Activated naive CD8-positive, alpha-beta T cell (primary cell): ENCODE results near the gene SMIM5.

ENCODE experiments used
- H3K27ac Mint-ChIP-seq: one replicate; pipeline ENCODE4 v1.8.0; 2021; ENCODE audit warnings: mixed read lengths
- H3K27me3 Mint-ChIP-seq: one replicate; pipeline ENCODE4 v1.8.0; 2021; ENCODE audit warnings: mixed read lengths
- H3K36me3 Mint-ChIP-seq: one replicate; pipeline ENCODE4 v1.8.0; 2021; ENCODE audit warnings: mixed read lengths
- H3K4me1 Mint-ChIP-seq: one replicate; pipeline ENCODE4 v1.8.0; 2021; ENCODE audit warnings: low read depth, mixed read lengths
- H3K4me3 Mint-ChIP-seq: one replicate; pipeline ENCODE4 v1.8.0; 2021; ENCODE audit warnings: mild to moderate bottlenecking, mixed read lengths
- H3K9me3 Mint-ChIP-seq: one replicate; pipeline ENCODE4 v1.8.0; 2021; ENCODE audit warnings: low read depth, mixed read lengths

SMIM5 gene

DNA sequence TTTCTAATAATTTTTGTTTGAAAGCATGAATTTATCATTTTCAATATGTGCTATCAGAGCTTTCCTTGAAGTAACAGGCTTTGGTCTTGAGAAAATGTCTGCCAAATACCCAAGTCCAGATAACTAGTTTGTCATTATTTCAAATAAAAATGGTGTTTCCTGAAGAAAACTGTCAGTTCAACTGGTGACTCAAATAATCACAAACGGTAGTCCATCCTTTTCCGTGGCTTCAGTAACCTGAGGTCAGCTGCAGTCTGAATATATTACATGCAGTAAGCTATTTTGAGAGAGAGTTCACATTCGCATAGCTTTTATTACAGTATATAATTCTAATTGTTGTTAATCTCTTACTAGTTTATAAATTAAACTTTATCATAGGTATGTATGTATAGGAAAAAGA, 43.2 kb downstream of the SMIM5 start:
- Mint-ChIP-seq H3K4me3 (no peak overlapping the region), H3K36me3 (no peaks in the 10 kb centered on the region), H3K27me3 (no peaks in the 10 kb centered on the region), H3K27ac (no peak overlapping the region), H3K4me1 (peaks cover 10% of the 10 kb centered on the region), H3K9me3 (no peaks in the 10 kb centered on the region)

DNA sequence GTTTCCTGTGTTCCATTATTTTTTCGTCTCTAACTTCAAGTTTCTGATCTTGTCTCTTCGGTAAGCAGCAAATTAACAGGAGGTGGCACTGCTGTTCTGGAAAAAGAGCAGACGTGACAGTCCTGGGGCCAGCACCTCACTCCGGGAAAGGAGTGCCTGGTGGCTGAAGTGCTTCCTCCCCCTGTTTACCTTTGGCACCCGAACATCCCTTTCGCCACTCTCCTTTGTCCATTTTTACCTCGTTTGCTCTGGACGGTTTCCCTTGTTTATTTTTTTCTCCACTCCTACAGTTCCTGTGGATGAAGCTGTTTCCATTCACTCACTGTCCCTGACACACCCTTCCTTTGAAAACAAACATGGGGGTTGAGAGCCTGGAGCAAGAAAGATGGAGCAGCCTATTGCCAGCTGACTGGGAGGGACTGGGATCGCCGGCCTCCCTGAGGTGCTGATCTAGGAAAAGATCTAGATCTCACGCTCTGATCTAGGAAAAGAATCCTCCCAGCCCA, 46.5 kb downstream of the SMIM5 start:
- Mint-ChIP-seq H3K4me3 (no peak overlapping the region), H3K9me3 (no peaks in the 10 kb centered on the region), H3K36me3 (no peaks in the 10 kb centered on the region), H3K27me3 (no peaks in the 10 kb centered on the region), H3K27ac (no peak overlapping the region), H3K4me1 (peaks cover 16% of the 10 kb centered on the region)

- no peak overlapping the region for H3K27ac Mint-ChIP-seq
- no peaks in the 10 kb centered on the region for H3K9me3 Mint-ChIP-seq
Observed at GRCh38 chr17:75680431-75680830, 47.2 kb downstream of the SMIM5 start.

GRCh38 chr17:75681289-75681688, 48.1 kb downstream of the SMIM5 start:
- H3K36me3 Mint-ChIP-seq: no peaks in the 10 kb centered on the region
- H3K9me3 Mint-ChIP-seq: no peaks in the 10 kb centered on the region
- H3K4me3 Mint-ChIP-seq: no peak overlapping the region
- H3K27me3 Mint-ChIP-seq: no peaks in the 10 kb centered on the region
- H3K27ac Mint-ChIP-seq: no peak overlapping the region
- peaks cover 21% of the 10 kb centered on the region for H3K4me1 Mint-ChIP-seq

More at GRCh38 chr17:75680431-75680830, 47.2 kb downstream of the SMIM5 start:
- H3K4me1 Mint-ChIP-seq: peaks cover 15% of the 10 kb centered on the region
- no peak overlapping the region for H3K4me3 Mint-ChIP-seq
- H3K27me3 Mint-ChIP-seq: no peaks in the 10 kb centered on the region
- H3K36me3 Mint-ChIP-seq: no peaks in the 10 kb centered on the region

DNA sequence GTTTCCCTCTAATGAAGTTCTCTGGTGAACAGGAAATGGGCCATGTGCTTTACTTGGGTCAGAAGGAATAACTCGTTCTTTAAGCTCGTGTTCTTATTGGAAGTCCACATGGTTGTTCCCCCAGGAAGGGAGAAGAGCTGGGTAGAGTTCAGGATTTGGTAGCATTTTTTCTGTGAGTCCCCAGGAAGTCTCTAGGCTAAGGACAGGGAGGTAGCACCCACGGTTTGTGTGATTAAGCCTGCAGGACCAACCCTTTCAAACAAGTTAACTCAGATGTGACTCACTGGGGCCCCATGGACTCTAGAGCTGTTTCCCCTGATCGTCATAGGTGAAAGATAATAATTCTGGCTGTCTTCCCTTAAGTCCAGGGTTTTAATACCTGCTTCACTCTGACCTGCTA, 50.3 kb downstream of the SMIM5 start:
- Mint-ChIP-seq H3K4me3 (no peak overlapping the region), H3K36me3 (peaks cover 3% of the 10 kb centered on the region), H3K9me3 (no peaks in the 10 kb centered on the region), H3K4me1 (peaks cover 36% of the 10 kb centered on the region), H3K27ac (no peak overlapping the region), H3K27me3 (no peaks in the 10 kb centered on the region)

DNA sequence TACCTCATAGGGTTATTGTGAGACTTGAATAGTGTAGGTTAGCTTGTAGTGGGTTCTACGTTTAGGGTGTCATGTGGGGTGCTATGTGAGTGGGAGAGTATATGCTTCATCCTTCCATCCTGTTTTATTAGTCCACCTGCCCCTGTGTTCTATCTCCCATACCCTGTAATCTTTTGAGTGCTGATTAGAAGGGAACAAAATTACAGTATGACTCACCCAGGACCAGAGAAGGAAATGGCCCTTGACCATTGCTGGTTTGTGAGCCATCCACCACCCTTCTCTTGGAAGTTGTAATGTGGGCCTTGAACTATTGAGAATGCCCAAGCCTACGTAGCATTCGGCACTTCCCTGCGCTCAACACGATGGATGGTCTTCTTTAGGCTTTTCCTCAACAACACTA, 51.0 kb downstream of the SMIM5 start:
- peaks cover 3% of the 10 kb centered on the region for H3K36me3 Mint-ChIP-seq
- H3K4me3 Mint-ChIP-seq: no peak overlapping the region
- no peak overlapping the region for H3K27ac Mint-ChIP-seq
- H3K9me3 Mint-ChIP-seq: no peaks in the 10 kb centered on the region
- H3K4me1 Mint-ChIP-seq: peaks cover 42% of the 10 kb centered on the region
- no peaks in the 10 kb centered on the region for H3K27me3 Mint-ChIP-seq

- H3K4me1 Mint-ChIP-seq: peaks cover 49% of the 10 kb centered on the region
Observed at GRCh38 chr17:75684924-75685323, 51.7 kb downstream of the SMIM5 start.

GRCh38 chr17:75685499-75685898, 52.3 kb downstream of the SMIM5 start:
- Mint-ChIP-seq H3K27me3 (no peaks in the 10 kb centered on the region), H3K36me3 (peaks cover 3% of the 10 kb centered on the region), H3K4me3 (no peak overlapping the region), H3K27ac (no peak overlapping the region), H3K4me1 (peaks cover 53% of the 10 kb centered on the region), H3K9me3 (no peaks in the 10 kb centered on the region)

More at GRCh38 chr17:75684924-75685323, 51.7 kb downstream of the SMIM5 start:
- Mint-ChIP-seq H3K27ac (no peak overlapping the region), H3K36me3 (peaks cover 3% of the 10 kb centered on the region), H3K9me3 (no peaks in the 10 kb centered on the region), H3K27me3 (no peaks in the 10 kb centered on the region), H3K4me3 (no peak overlapping the region)

GRCh38 chr17:75688209-75688825, 55.1 kb downstream of the SMIM5 start:
- peaks cover 65% of the 10 kb centered on the region for H3K4me1 Mint-ChIP-seq
- peaks cover 3% of the 10 kb centered on the region for H3K36me3 Mint-ChIP-seq
- H3K9me3 Mint-ChIP-seq: no peaks in the 10 kb centered on the region
- H3K27me3 Mint-ChIP-seq: no peaks in the 10 kb centered on the region
- peak overlapping the region; percentile 87 for H3K27ac Mint-ChIP-seq
- no peak overlapping the region for H3K4me3 Mint-ChIP-seq

- peaks cover 60% of the 10 kb centered on the region for H3K4me1 Mint-ChIP-seq
- peaks cover 3% of the 10 kb centered on the region for H3K36me3 Mint-ChIP-seq
- no peaks in the 10 kb centered on the region for H3K9me3 Mint-ChIP-seq
- peak overlapping the region; percentile 87 for H3K27ac Mint-ChIP-seq
- no peaks in the 10 kb centered on the region for H3K27me3 Mint-ChIP-seq
- peak overlapping the region; percentile 11 for H3K4me3 Mint-ChIP-seq
Observed at GRCh38 chr17:75689441-75689873, 56.2 kb downstream of the SMIM5 start.
